ENCODE measurements around the gene WDR81. TPM values are rescaled to one million over a fixed set of nuclear protein-coding genes. Genes with fewer than 3 reads are reported as not detected.

Gene WDR81
- polyA plus RNA-seq, 1 donor (not counting 4 experiments of a cell fraction or from before 2014, with no cell fraction given): 4.2 TPM

GRCh38 chr17:1776328-1776727 lies 51.8 kb downstream of the WDR81 start:
- Histone ChIP-seq H3K9me1 (ENCODE audit: control insufficient read depth, extremely low read depth, insufficient read depth, low read length) (no peaks in the 10 kb centered on the region), H2AFZ (ENCODE audit: control insufficient read depth, low read length) (no peak overlapping the region), H3K9me3 (ENCODE audit: control insufficient read depth, low read depth, low read length) (no peaks in the 10 kb centered on the region), H3K27me3 (ENCODE audit: control insufficient read depth, extremely low read depth, insufficient read depth, low read length) (no peaks in the 10 kb centered on the region), H3K9ac (ENCODE audit: control insufficient read depth, extremely low read depth, insufficient read depth, low read length) (no peak overlapping the region), H4K20me1 (ENCODE audit: control insufficient read depth, extremely low read depth, insufficient read depth, low read length) (no peaks in the 10 kb centered on the region), H3K36me3 (ENCODE audit: control insufficient read depth in 2 of 2, extremely low read depth in 1 of 2, insufficient read depth in 2 of 2, low read length in 2 of 2) (peaks cover 7 to 14% of the 10 kb centered on the region in 2 experiments), H3K4me2 (ENCODE audit: control insufficient read depth, extremely low read depth, insufficient read depth, low read depth, low read length) (no peak overlapping the region), H3K4me1 (ENCODE audit: control insufficient read depth, extremely low read depth, insufficient read depth, low read length) (peaks cover 20% of the 10 kb centered on the region), H3K79me2 (ENCODE audit: control insufficient read depth, insufficient read depth, low read length) (no peaks in the 10 kb centered on the region), H3K4me3 (ENCODE audit: control insufficient read depth in 2 of 3, extremely low read depth in 1 of 3, insufficient read depth in 2 of 3, low read depth in 1 of 3, low read length in 3 of 3) (no peak overlapping the region), H3K27ac (ENCODE audit: control insufficient read depth, insufficient read depth, low read length) (no peak overlapping the region)
- dilution Hi-C loops (cut with MboI; ENCODE audit: extremely low pct_ligation_motif_present, low sequenced_read_pairs): no loop called here
- TF ChIP-seq, protein P1, sequence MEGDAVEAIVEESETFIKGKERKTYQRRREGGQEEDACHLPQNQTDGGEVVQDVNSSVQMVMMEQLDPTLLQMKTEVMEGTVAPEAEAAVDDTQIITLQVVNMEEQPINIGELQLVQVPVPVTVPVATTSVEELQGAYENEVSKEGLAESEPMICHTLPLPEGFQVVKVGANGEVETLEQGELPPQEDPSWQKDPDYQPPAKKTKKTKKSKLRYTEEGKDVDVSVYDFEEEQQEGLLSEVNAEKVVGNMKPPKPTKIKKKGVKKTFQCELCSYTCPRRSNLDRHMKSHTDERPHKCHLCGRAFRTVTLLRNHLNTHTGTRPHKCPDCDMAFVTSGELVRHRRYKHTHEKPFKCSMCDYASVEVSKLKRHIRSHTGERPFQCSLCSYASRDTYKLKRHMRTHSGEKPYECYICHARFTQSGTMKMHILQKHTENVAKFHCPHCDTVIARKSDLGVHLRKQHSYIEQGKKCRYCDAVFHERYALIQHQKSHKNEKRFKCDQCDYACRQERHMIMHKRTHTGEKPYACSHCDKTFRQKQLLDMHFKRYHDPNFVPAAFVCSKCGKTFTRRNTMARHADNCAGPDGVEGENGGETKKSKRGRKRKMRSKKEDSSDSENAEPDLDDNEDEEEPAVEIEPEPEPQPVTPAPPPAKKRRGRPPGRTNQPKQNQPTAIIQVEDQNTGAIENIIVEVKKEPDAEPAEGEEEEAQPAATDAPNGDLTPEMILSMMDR (optimal IDR thresholded peaks at IDR 0.05 in 1 of 3, IDR thresholded peaks at IDR 0.05 in 1 of 3, conservative IDR thresholded peaks at IDR 0.05 in 1 of 3; ENCODE audit: extremely low read depth in 1 of 3, insufficient read depth in 2 of 3, low read length in 3 of 3): no peak
- TF ChIP-seq EZH2 (IDR thresholded peaks at IDR 0.05; ENCODE audit: low read length): no peak
- FAIRE-seq: no peak
- no peak for DNase-seq (ENCODE audit: low read depth, low spot score)

DNA sequence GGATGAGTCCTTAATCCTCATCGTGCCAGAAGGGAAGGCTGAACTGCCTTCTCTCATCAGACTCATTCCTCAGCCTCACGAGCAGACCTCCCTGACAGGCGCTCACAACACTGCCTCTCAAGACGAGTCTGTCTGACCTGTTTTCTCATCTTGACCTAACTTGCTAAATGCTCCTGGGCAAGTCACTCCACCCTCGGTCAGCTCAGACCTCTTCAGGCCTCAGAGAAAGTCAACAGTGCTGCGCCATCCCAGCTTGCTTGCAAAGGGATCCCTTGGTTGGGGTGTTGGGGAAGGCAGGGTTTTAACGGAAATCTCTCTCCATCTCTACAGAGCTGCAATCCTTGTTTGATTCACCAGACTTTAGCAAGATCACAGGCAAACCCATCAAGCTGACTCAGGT lies 52.4 kb downstream of the WDR81 start:
- no peak overlapping the region for H3K27ac ChIP-seq (ENCODE audit: control insufficient read depth, insufficient read depth, low read length)
- no peaks in the 10 kb centered on the region for H3K9me3 ChIP-seq (ENCODE audit: control insufficient read depth, low read depth, low read length)
- H3K4me3 ChIP-seq (ENCODE audit: control insufficient read depth in 2 of 3, extremely low read depth in 1 of 3, insufficient read depth in 2 of 3, low read depth in 1 of 3, low read length in 3 of 3): no peak overlapping the region
- H3K79me2 ChIP-seq (ENCODE audit: control insufficient read depth, insufficient read depth, low read length): no peaks in the 10 kb centered on the region
- FAIRE-seq (no peak), DNase-seq (ENCODE audit: low read depth, low spot score) (no peak)
- dilution Hi-C loops (cut with MboI; ENCODE audit: extremely low pct_ligation_motif_present, low sequenced_read_pairs): no loop called here
- H2AFZ ChIP-seq (ENCODE audit: control insufficient read depth, low read length): no peak overlapping the region
- no peaks in the 10 kb centered on the region for H4K20me1 ChIP-seq (ENCODE audit: control insufficient read depth, extremely low read depth, insufficient read depth, low read length)
- no peaks in the 10 kb centered on the region for H3K27me3 ChIP-seq (ENCODE audit: control insufficient read depth, extremely low read depth, insufficient read depth, low read length)
- H3K4me1 ChIP-seq (ENCODE audit: control insufficient read depth, extremely low read depth, insufficient read depth, low read length): peaks cover 16% of the 10 kb centered on the region
- H3K36me3 ChIP-seq (ENCODE audit: control insufficient read depth in 2 of 2, extremely low read depth in 1 of 2, insufficient read depth in 2 of 2, low read length in 2 of 2): peaks cover 7 to 14% of the 10 kb centered on the region in 2 experiments
- H3K9me1 ChIP-seq (ENCODE audit: control insufficient read depth, extremely low read depth, insufficient read depth, low read length): no peaks in the 10 kb centered on the region
- H3K4me2 ChIP-seq (ENCODE audit: control insufficient read depth, extremely low read depth, insufficient read depth, low read depth, low read length): no peak overlapping the region
- TF ChIP-seq, protein P1 (optimal IDR thresholded peaks at IDR 0.05 in 1 of 3, IDR thresholded peaks at IDR 0.05 in 1 of 3, conservative IDR thresholded peaks at IDR 0.05 in 1 of 3; ENCODE audit: extremely low read depth in 1 of 3, insufficient read depth in 2 of 3, low read length in 3 of 3): no peak
- TF ChIP-seq EZH2 (IDR thresholded peaks at IDR 0.05; ENCODE audit: low read length): no peak
- H3K9ac ChIP-seq (ENCODE audit: control insufficient read depth, extremely low read depth, insufficient read depth, low read length): no peak overlapping the region
